HCT116 (cell line): Measurements from ENCODE around the gene ARMC6. TPM values are rescaled to one million over a fixed set of nuclear protein-coding genes. Genes with fewer than 3 reads are reported as not detected.

Experiments
- ATAC-seq: fragments of 200-7000 bp; cut with Tn5 transposase; 2 replicates; pipeline ENCODE4 v1.9.1; 2020; ENCODE audit warnings: mild to moderate bottlenecking, moderate library complexity
- BruUV-seq: library from RNA; stranded (reverse); fragments of 400-500 nt; replicated peaks from 2 replicates; lab custom pipeline; 2021; lab: Mats Ljungman, UMichigan
- CTCF ChIA-PET: fragments of 300-600 bp; sonication (Branson Sonifier 250); formaldehyde crosslinking; loops from one replicate; lab custom pipeline; 2021; ENCODE audit warnings: antibody characterized with exemption; lab: Charles Lee
- POLR2A ChIA-PET: fragments of 300-600, 350-600 bp; sonication (Branson Sonifier 250); formaldehyde crosslinking; loops from one replicate; lab custom pipeline; 2021; ENCODE audit warnings: antibody characterized with exemption; lab: Charles Lee
- RAD21 ChIA-PET, 2 experiments: fragments of 300-600 bp; sonication (Branson Sonifier 250); formaldehyde crosslinking; loops; one replicate each; lab custom pipeline; 2023; ENCODE audit warnings: low total read pairs in 2 of 2; ENCODE audit not compliant: uncharacterized antibody in 2 of 2, unreplicated experiment in 2 of 2, low non-redundant PET in 1 of 2; lab: Charles Lee
- DNase-seq: peaks from one replicate; pipeline ENCODE4 v3.0.0-alpha.2; 2010; ENCODE audit warnings: low read depth, low spot score
- H2AFZ ChIP-seq: fragments of 200-600 bp; shearing (Covaris generic), sonication (generic); 2 replicates; pipeline ENCODE4 v1.6.1; 2017; ENCODE audit warnings: low read depth, mixed run types, mixed read lengths, antibody characterized with exemption, low read length; ENCODE audit not compliant: poor library complexity, severe bottlenecking
- H3K27ac ChIP-seq: 2 replicates; pipeline ENCODE4 v1.5.1; 2012; ENCODE audit warnings: low read depth, low read length
- H3K27me3 ChIP-seq: fragments of 200-600 bp; sonication (generic); 2 replicates; pipeline ENCODE4 v1.6.1; 2016; ENCODE audit warnings: mixed run types, low read length, mixed read lengths; ENCODE audit not compliant: insufficient read depth
- H3K36me3 ChIP-seq, 2 experiments: fragments of 200-500 bp in 1 of 2; fragments of 200-600 bp in 1 of 2; sonication (Bioruptor generic) in 1 of 2; sonication (generic) in 1 of 2; 2 replicates each; pipeline versions ENCODE4 v1.5.1 to v1.6.1; 2014 to 2016; ENCODE audit warnings: low read length in 2 of 2, inconsistent platforms in 1 of 2, mixed read lengths in 1 of 2, mixed run types in 1 of 2; ENCODE audit not compliant: insufficient read depth in 2 of 2, control insufficient read depth in 1 of 2
- H3K4me1 ChIP-seq, 2 experiments: fragments of 200-600 bp in 1 of 2; sonication (generic) in 1 of 2; 2 replicates each; pipeline versions ENCODE4 v1.5.1 to v1.6.1; 2012 to 2017; ENCODE audit warnings: low read length in 2 of 2, inconsistent platforms in 1 of 2, mild to moderate bottlenecking in 1 of 2, mixed read lengths in 1 of 2, mixed run types in 1 of 2, moderate library complexity in 1 of 2; ENCODE audit not compliant: insufficient read depth in 2 of 2, control insufficient read depth in 1 of 2
- H3K4me2 ChIP-seq: fragments of 200-600 bp; sonication (generic); 2 replicates; pipeline ENCODE4 v1.6.1; 2017; ENCODE audit warnings: mixed run types, low read length, mixed read lengths
- H3K4me3 ChIP-seq, 2 experiments: fragments of 200-600 bp in 1 of 2; sonication (generic) in 1 of 2; replicated peaks in 1 of 2; 2 replicates each; pipeline ENCODE4 v1.5.1; 2011 to 2016; ENCODE audit warnings: low read length in 2 of 2, control low read depth in 1 of 2, low read depth in 1 of 2, mild to moderate bottlenecking in 1 of 2, mixed read lengths in 1 of 2, mixed run types in 1 of 2
- H3K79me2 ChIP-seq: fragments of 200-600 bp; sonication (generic); 2 replicates; pipeline ENCODE4 v1.6.1; 2017; ENCODE audit warnings: mild to moderate bottlenecking, mixed run types, low read length, moderate library complexity, mixed read lengths; ENCODE audit not compliant: insufficient read depth
- H3K9ac ChIP-seq: fragments of 200-600 bp; sonication (generic); 2 replicates; pipeline ENCODE4 v1.6.1; 2016; ENCODE audit warnings: low read length, mixed read lengths
- H3K9me2 ChIP-seq: fragments of 200-600 bp; sonication (generic), shearing (Covaris generic); 2 replicates; pipeline ENCODE4 v1.6.1; 2017; ENCODE audit warnings: mixed run types, mild to moderate bottlenecking, moderate library complexity; ENCODE audit not compliant: insufficient read depth
- H3K9me3 ChIP-seq, 2 experiments: fragments of 200-500 bp in 1 of 2; fragments of 200-600 bp in 1 of 2; sonication (Bioruptor generic) in 1 of 2; sonication (generic) in 1 of 2; 2 replicates each; pipeline ENCODE4 v1.6.1; 2014 to 2017; ENCODE audit warnings: low read length in 2 of 2, mixed read lengths in 2 of 2, inconsistent platforms in 1 of 2, low read depth in 1 of 2, mild to moderate bottlenecking in 1 of 2, mixed run types in 1 of 2, moderate library complexity in 1 of 2; ENCODE audit not compliant: control insufficient read depth in 1 of 2, insufficient read depth in 1 of 2
- H4K20me1 ChIP-seq: fragments of 200-600 bp; sonication (generic), shearing (Covaris generic); 2 replicates; pipeline ENCODE4 v1.6.1; 2017; ENCODE audit warnings: mixed run types, mild to moderate bottlenecking, moderate library complexity; ENCODE audit not compliant: insufficient read depth
- CBX3 ChIP-seq: IDR thresholded peaks from 2 replicates; pipeline ENCODE4 v1.6.1; 2012; ENCODE audit warnings: low read depth
- CEBPB ChIP-seq: IDR thresholded peaks from 2 replicates; pipeline ENCODE4 v1.6.1; 2012; ENCODE audit warnings: low read depth
- ELF1 ChIP-seq: IDR thresholded peaks from 2 replicates; pipeline ENCODE4 v1.6.1; 2012; ENCODE audit warnings: low read depth, borderline replicate concordance
- EZH2 ChIP-seq: fragments of 200-600 bp; sonication (generic); IDR thresholded peaks from 2 replicates; pipeline ENCODE4 v1.6.1; 2017; ENCODE audit warnings: antibody characterized with exemption, mixed run types
- EZH2phosphoT487 ChIP-seq: fragments of 200-600 bp; IDR thresholded peaks from 2 replicates; pipeline ENCODE4 v1.6.1; 2018; ENCODE audit warnings: antibody characterized with exemption, borderline replicate concordance
- FOSL1 ChIP-seq: IDR thresholded peaks from 2 replicates; pipeline ENCODE4 v1.6.1; 2012; ENCODE audit warnings: low read depth
- JUND ChIP-seq: IDR thresholded peaks from 2 replicates; pipeline ENCODE4 v1.6.1; 2012
- POLR2AphosphoS5 ChIP-seq: IDR thresholded peaks from 2 replicates; pipeline ENCODE4 v1.6.1; 2011; ENCODE audit warnings: mild to moderate bottlenecking, low read depth, low read length, moderate library complexity
- RAD21 ChIP-seq: IDR thresholded peaks from 2 replicates; pipeline ENCODE4 v1.6.1; 2012; ENCODE audit warnings: low read depth, mild to moderate bottlenecking
- SIN3A ChIP-seq: IDR thresholded peaks from 2 replicates; pipeline ENCODE4 v1.6.1; 2012; ENCODE audit warnings: low read depth
- TCF7L2 ChIP-seq: IDR thresholded peaks from 2 replicates; pipeline ENCODE4 v1.7.0; 2011; ENCODE audit warnings: borderline replicate concordance, inconsistent platforms; ENCODE audit not compliant: insufficient read depth, insufficient read length; ENCODE audit errors: extremely low read depth
- YY1 ChIP-seq: IDR thresholded peaks from 2 replicates; pipeline ENCODE4 v1.6.1; 2011; ENCODE audit warnings: low read length, low read depth, moderate library complexity, mild to moderate bottlenecking; ENCODE audit not compliant: insufficient replicate concordance; ENCODE audit errors: extremely low read depth
- ZFX ChIP-seq: fragments of 450-650 bp; IDR thresholded peaks from 2 replicates; pipeline ENCODE4 v1.6.1; 2017
- ZNF274 ChIP-seq: fragments of 200-500 bp; sonication (Bioruptor generic); IDR thresholded peaks from 2 replicates; pipeline ENCODE4 v1.6.1; 2014; ENCODE audit warnings: mild to moderate bottlenecking, low read depth, low read length, inconsistent platforms
- intact Hi-C: fragments of 100-400 bp; cut with micrococcal nuclease; formaldehyde crosslinking; loops from 2 replicates; pipeline ENCODE4 v1.10.0; 2022
- total RNA-seq: library from RNA; stranded (reverse); gene quantifications from one replicate; pipeline ENCODE4 v1.2.1, GENCODE V29; 2021; ENCODE audit not compliant: unreplicated experiment
- TF ChIP-seq, protein P1 (sequence below): IDR thresholded peaks from 2 replicates; pipeline ENCODE4 v1.6.1; 2012
- TF ChIP-seq, protein P2 (sequence below): IDR thresholded peaks from 2 replicates; pipeline ENCODE4 v1.6.1; 2012
- TF ChIP-seq, protein P3 (sequence below): IDR thresholded peaks from 2 replicates; pipeline ENCODE4 v1.6.1; 2012; ENCODE audit warnings: low read depth
- TF ChIP-seq, protein P4 (sequence below), 3 experiments: fragments of 200-600 bp in 1 of 3; sonication (generic) in 1 of 3; IDR thresholded peaks in 2 of 3; conservative IDR thresholded peaks in 1 of 3; 2 replicates each; pipeline ENCODE4 v1.5.1; 2012 to 2017; ENCODE audit warnings: low read depth in 2 of 3, low read length in 2 of 3, antibody characterized with exemption in 1 of 3, borderline replicate concordance in 1 of 3, control low read depth in 1 of 3, mild to moderate bottlenecking in 1 of 3, mixed read lengths in 1 of 3, mixed run types in 1 of 3, moderate library complexity in 1 of 3; ENCODE audit not compliant: insufficient read depth in 1 of 3

Gene ARMC6
- total RNA-seq, 1 experiment from 2014 or later: 34.7 TPM

DNA sequence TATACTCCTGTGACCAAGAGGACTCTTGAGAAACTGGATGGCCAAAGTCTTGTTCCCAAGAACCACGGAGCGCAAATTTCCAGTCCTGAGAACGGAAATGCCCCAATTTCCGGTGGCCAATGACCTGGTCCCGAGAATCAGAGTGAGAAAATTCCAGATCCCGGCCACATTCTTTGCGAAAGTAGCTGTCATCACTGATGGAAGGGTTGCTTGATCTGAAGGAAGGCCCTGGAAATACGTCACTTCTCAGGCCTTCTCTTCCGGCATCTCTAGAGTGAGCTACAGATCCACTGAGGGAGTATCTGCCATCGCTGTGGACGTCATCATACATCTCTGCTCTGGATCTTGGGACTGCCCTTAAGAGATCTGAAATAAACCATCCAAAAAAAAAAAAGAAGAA is 7.5 kb upstream of the ARMC6 start:
- no peak for DNase-seq
- Histone ChIP-seq H3K4me1 (no peaks in the 10 kb centered on the region), H3K9ac (no peak overlapping the region), H3K36me3 (peaks cover 54 to 80% of the 10 kb centered on the region in 2 experiments), H3K27ac (no peak overlapping the region), H2AFZ (no peak overlapping the region), H3K9me2 (no peaks in the 10 kb centered on the region), H4K20me1 (peaks cover 8% of the 10 kb centered on the region; the same call in 1 of the 2 replicates), H3K79me2 (peaks cover 88% of the 10 kb centered on the region), H3K4me3 (no peak overlapping the region), H3K4me2 (no peak overlapping the region), H3K9me3 (no peaks in the 10 kb centered on the region), H3K27me3 (no peaks in the 10 kb centered on the region)
- RAD21 ChIA-PET: no interaction called here
- no peak for ATAC-seq
- no TSS peak for BruUV-seq
- CTCF ChIA-PET: no interaction called here
- POLR2A ChIA-PET: no interaction called here
- TF ChIP-seq EZH2phosphoT487 (no peak), JUND (no peak), RAD21 (no peak), POLR2AphosphoS5 (no peak), TCF7L2 (no peak), SIN3A (no peak), FOSL1 (no peak), ZFX (no peak), ELF1 (no peak), ZNF274 (no peak), YY1 (no peak), EZH2 (no peak), CEBPB (no peak), CBX3 (no peak)
- TF ChIP-seq, protein P1, sequence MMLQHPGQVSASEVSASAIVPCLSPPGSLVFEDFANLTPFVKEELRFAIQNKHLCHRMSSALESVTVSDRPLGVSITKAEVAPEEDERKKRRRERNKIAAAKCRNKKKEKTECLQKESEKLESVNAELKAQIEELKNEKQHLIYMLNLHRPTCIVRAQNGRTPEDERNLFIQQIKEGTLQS: no peak
- TF ChIP-seq, protein P2, sequence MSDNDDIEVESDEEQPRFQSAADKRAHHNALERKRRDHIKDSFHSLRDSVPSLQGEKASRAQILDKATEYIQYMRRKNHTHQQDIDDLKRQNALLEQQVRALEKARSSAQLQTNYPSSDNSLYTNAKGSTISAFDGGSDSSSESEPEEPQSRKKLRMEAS: no peak
- TF ChIP-seq, protein P3, sequence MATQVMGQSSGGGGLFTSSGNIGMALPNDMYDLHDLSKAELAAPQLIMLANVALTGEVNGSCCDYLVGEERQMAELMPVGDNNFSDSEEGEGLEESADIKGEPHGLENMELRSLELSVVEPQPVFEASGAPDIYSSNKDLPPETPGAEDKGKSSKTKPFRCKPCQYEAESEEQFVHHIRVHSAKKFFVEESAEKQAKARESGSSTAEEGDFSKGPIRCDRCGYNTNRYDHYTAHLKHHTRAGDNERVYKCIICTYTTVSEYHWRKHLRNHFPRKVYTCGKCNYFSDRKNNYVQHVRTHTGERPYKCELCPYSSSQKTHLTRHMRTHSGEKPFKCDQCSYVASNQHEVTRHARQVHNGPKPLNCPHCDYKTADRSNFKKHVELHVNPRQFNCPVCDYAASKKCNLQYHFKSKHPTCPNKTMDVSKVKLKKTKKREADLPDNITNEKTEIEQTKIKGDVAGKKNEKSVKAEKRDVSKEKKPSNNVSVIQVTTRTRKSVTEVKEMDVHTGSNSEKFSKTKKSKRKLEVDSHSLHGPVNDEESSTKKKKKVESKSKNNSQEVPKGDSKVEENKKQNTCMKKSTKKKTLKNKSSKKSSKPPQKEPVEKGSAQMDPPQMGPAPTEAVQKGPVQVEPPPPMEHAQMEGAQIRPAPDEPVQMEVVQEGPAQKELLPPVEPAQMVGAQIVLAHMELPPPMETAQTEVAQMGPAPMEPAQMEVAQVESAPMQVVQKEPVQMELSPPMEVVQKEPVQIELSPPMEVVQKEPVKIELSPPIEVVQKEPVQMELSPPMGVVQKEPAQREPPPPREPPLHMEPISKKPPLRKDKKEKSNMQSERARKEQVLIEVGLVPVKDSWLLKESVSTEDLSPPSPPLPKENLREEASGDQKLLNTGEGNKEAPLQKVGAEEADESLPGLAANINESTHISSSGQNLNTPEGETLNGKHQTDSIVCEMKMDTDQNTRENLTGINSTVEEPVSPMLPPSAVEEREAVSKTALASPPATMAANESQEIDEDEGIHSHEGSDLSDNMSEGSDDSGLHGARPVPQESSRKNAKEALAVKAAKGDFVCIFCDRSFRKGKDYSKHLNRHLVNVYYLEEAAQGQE: no peak
- TF ChIP-seq, protein P4, sequence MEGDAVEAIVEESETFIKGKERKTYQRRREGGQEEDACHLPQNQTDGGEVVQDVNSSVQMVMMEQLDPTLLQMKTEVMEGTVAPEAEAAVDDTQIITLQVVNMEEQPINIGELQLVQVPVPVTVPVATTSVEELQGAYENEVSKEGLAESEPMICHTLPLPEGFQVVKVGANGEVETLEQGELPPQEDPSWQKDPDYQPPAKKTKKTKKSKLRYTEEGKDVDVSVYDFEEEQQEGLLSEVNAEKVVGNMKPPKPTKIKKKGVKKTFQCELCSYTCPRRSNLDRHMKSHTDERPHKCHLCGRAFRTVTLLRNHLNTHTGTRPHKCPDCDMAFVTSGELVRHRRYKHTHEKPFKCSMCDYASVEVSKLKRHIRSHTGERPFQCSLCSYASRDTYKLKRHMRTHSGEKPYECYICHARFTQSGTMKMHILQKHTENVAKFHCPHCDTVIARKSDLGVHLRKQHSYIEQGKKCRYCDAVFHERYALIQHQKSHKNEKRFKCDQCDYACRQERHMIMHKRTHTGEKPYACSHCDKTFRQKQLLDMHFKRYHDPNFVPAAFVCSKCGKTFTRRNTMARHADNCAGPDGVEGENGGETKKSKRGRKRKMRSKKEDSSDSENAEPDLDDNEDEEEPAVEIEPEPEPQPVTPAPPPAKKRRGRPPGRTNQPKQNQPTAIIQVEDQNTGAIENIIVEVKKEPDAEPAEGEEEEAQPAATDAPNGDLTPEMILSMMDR (IDR thresholded peaks at IDR 0.05 in 2 of 3, conservative IDR thresholded peaks at IDR 0.05 in 1 of 3; ENCODE audit: borderline replicate concordance in 1 of 3, insufficient read depth in 1 of 3, low read depth in 2 of 3, low read length in 2 of 3): no peak
- intact Hi-C loops: no loop called here
